ENCODE measurements around the gene ETV3L.

GRCh38 chr1:157110686-157111085, 11.1 kb upstream of the ETV3L start:
- TF ChIP-seq CTCF (IDR thresholded peaks at IDR 0.05): no peak
- no peak for TF ChIP-seq POLR2A (IDR thresholded peaks at IDR 0.05)

Measured in transverse colon (tissue), 3 donors.